ENCODE data around the gene LOC128125822.

DNA sequence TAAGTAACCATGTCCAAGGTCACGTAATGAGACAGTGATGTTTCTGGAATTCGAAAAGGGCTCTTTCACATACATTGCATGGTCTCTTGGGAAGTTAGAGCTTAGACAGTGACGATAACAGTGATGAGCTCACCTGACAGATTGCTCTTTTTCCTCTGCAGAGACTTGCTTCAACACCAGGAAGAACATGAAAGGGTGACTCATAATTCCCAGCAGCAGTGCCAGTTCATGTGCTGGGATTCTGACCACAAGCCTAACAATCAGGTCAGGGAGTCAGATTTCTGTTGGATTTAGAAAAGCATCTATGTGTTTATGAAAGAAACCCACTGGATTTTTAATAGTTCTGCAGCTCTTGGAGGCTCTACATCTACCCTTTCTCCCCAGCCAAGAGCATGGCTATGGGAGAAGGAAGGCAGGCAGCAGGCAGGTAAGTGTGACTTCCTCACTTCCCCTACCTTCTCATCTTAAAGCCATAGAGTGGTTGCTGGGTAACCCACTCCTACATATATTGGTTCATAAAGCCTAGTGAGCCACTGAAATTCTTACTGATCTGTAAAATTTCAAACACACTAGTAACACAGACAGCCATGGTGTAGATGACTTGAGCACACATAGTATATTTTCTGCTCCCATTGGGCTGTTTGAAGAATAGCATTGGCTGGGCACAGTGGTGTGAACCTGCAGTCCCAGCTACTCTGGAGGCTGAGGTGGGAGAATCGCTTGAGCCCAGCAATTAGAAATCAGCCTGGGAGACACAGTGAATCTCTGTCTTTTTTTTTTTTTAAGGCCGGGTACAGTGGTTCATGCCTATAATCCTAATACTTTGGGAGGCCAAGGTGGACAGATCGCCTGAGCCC, 44.4 kb upstream of the LOC128125822 start:
- no peak for TF ChIP-seq CTCF (IDR thresholded peaks at IDR 0.05; ENCODE audit: low read depth, low read length)
- no peak for TF ChIP-seq EZH2phosphoT487 (IDR thresholded peaks at IDR 0.05; ENCODE audit: low read depth)
